HK-2 (cell line): ENCODE results near the gene CGNL1.
A peak's percentile ranks its signal among the peaks of the same experiment; 100 is the strongest.

ENCODE experiments used
- DNase-seq: peaks from one replicate; pipeline ENCODE4 v3.0.0-alpha.2; 2018; ENCODE audit not compliant: unreplicated experiment

Gene CGNL1

DNA sequence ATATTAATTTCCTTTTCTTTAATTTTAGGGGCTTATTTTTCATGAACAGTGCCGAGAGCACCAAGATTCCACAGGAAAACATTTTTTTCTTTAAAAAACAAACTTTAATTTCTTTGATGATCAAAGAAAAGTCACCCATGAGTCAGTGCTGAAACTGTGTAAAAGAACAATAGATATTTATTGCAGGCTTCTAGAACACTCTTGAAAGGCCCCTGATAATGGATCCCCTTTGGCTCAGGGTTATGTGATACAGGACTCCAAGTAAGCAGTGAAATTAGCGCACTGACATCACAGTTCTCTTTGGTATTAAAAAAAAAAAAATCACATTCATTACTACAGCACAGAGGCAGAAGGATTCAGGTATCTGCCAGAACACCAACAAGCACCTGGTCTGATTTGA lies 149.3 kb downstream of the CGNL1 start:
- DNase-seq, result no peak

DNA sequence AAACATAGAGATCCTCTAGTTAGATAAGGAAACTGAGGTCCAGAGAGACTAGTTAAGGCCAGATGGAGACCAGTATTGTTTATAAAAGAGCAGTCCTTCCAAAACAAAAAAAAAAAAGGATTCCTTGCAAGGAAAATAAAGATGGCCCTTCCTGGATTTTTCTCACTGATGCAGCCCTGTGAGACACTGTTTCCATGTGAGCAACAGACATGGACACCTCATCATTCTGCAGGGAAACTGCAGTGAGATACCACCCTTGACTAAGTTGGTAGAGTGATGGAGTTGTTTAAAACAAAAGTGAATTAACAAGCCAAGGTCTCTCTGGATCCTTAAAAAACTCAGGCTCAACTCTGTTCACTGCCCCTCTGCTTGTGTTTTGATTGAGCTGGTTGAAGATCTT lies 149.8 kb downstream of the CGNL1 start:
- no peak for DNase-seq

DNA sequence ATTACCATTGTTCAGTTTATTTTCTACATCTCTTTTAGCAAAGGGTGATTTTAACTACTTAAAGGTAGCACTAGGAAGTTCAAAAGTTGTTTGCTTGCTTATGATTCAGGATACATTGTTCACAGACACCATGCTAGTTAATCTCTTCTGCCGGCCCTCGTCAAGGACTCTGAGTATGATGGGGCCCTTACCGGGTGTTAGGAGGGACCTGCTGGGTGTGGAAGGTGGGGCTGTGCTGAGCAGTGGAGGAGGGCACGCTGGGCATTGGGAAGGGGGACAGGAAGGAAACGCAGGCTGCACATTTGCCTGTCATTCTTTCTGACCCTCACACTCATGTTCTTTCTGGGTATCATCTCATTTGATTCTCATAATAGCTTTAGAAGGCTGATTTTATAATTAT lies 150.3 kb downstream of the CGNL1 start:
- no peak for DNase-seq

DNA sequence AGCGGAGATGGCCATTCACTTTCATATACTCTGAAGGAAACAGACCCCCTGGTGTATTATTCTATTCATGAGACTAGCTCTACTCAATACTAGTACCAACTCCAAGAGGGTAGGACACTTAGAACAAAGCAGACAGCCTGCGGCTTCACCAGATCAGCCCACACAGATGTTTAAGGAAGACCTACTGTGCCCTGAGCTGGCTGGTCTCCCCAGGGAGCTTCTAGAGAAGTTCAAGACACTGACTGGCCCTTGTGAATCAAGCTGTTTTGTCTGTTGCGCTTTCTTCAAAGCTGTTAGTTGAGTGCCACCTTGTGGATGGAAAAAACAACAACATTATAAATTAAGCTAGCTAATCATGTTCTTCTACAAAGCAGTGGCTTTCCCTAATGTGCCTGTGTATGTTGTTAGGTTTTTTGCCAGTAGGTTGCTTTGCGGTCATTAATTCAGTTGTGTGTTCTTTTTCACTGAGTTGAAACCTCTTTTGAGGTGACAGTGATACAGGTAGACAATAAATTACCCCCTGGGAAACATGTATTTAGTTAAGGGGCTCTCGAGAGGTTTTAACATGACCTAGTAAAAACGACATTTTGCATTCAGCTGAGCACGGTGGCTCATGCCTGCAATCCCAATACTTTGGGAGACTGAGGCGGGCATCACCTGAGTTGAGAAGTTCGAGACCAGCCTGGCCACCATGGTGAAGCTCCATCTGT lies 151.2 kb downstream of the CGNL1 start:
- DNase-seq, result no peak

DNA sequence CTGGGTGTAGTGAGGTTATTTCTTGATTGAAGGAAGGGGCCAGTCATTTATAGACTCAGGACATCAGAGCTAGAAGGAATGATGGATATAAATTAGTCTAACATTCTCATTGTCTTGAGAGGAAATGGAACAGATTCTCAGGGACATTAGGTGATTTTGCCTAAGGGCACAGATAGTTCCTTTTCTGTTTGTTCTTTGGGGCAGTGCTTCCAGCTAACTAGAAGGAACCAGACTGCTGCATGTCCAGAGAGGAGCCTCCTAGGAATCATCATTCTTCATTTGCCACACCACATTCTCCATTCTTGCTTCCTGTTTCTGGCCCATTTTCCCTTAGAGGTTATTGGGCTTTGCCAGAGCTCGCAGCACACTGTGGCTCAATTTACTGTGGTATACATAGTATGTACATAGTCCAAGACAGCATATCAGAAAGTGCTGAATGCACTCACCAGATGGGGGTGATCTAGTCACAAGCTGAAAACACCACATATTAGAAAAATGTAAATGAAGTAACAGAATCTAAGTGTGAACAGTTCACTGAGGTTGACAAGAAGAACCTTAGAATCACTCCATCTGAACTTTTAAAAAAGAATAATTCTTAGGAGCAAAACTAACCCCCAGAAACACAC lies 152.7 kb downstream of the CGNL1 start:
- DNase-seq, result no peak

DNA sequence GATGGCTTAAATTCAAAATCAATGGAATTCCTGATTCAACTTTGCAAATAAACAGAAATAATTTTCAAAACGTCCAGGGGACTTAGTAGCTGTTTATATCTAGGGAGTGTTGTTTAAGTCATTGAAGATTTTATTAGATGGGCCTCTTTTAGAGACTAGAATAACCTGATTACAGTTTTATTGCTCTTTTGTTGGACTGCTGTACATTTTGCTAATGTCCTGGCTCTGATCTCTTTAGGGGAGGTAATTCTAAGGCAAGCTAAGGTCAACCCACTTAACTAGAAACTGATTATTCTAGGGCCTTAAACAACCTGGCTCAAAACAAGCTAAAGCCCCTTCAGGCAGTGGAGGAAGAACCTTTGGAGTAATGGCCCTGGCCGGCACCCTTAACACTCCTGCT lies 153.4 kb downstream of the CGNL1 start:
- no peak for DNase-seq

DNA sequence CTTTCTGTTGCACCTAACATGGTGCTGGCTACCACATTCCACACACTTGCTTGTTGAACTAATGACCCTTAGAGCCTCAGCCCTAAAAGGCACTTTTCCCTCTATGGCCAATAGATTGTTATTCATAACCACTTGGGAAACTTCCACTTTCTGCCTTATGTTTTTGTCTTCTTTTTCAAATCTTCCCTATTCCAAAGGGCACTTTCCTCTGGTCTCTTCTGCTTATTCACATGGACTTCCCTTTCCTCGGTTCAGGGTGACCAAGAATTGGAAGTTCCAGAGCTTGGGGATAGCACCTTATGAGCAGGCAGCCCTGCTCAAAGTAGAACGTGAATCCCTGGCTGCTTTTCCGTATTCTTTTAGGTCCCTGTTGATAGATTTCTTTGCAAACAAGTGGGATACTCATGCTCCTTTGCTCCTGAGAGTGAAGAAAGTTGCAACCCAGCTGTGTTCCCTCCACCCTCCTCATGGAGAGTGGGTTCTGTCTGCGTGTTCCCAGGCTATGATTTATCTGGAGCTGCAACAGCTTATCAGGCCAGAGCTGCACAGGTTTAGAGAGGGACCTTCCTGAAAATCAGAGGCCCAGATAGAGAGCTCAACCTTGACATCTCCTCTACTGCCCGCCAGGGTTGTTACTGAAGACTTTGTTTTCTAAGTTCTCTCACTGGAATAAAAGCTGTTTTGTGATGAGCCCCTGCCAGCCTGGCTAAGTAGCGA lies 156.6 kb downstream of the CGNL1 start:
- no peak for DNase-seq

DNA sequence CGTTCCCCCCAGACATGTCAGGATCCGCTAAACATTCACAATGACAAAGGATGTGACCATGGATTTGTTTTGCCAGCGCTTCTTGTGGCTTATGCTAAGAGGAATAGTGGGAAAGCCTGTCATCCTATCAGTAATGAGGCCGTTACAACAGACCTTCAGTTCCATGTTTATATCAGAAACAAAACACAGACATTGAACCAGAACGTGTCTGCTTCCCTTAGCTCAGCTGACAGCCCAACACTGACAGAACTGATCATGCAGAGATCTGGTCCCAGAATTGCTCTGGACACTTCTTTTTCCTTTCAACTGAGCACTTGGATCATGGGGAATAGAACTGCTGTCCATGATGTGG lies 157.1 kb downstream of the CGNL1 start:
- no peak for DNase-seq

DNA sequence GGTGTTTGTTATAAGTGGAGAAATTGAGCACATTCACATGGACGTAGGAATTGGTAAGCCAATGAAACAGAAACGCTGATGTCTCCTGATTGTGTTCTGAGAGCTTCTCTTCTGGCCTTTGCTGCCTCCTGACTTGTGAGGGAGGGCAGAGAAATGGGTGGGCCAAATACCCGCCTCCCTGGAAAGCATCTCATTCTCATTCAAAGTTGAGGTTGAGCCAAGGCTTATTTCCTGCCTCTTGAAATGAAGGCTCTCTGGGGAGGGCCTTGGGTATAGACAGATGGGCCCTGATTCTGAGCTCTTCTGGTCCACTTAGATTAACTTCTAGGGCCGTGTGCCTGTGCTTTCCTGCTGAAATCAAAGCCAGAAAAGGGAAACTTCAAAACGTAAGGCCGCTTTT lies 158.0 kb downstream of the CGNL1 start:
- no peak for DNase-seq

DNA sequence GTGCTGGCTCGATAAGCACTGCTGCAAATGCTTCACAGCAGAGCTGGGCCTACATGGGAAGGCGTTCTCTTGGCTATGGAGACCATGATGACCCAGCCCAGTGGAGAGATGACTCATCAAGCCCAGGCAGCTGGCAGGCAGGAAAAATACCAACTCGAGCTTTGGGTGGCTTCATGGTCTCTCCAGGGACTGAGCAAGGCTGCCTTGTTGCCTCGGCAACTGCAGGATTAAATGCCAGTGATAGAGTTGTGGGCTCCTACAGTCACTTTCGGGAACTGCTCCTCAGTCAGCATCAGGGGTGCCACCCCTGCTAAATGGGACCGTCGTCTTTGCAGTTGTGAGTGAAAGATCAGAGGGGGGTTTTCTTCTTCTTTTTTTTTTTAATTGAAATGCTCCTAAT lies 160.8 kb downstream of the CGNL1 start:
- DNase-seq, result peak; percentile 13

DNA sequence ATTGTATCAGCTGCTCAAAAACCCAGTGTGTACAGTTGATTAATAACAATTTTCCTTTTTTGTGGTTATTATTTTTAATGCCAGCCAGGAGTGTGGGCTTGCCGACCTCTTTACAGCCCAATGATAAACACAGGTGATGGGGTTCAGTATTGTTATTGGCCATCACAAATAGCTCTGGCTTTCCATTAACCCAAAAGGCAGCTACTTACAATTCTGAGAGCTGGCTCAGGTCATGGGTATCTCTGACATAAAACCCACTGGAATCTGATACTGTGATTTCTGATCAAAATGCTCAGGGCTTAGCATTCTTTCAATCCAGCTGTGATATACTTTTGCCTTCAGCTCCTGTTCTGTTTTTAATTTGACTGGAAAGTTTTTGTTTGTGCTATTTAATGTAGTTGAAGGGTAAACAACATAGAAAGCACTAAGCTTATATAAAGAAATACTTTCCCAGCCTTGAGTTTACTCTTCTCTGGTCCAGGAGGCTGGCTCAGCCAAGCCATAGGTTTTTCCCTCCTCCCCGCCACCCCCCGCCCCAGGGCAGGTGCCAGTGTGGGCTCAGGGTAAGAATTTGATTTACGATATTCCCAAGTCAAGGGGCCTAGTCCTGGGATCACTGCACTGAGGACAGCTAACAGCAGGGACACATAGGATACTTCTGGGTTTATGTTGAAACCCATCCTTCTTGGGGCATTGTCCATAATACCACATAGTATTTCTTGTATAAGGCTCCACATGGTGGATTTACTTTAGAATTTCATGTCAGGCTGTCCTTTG lies 161.4 kb downstream of the CGNL1 start:
- no peak for DNase-seq

DNA sequence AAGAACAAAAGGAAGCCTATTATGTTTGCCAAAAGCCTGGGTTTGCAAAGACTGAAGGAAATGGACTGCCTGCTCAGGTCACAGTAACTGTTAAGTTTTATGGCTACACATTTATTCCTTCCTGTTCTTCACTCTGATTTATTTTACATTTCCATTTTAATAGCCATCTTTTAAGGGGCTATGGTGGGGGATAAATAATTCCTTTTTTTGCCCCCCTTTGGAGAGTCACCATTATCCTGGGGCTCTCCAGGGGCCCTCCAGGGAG lies 161.9 kb downstream of the CGNL1 start:
- DNase-seq, result no peak

DNA sequence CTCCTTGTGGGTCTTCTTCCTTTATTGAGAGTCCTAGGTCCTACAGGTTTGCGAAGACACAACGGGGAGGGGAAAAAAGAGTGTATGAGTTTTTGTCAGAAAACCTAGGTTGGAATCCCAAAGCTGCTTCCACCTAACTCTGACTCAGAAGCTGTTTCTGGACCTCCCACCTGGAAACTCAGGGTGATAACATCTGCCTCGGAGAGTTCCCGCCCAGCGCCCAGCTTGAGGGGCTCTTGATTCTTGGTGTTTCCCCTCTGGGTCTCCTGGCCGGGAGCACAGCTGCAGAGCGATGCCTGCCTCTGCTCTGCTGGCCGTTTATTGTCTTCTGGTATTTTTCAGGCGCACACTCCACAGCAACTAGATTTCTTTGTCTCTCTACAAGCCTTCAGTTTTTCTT lies 162.5 kb downstream of the CGNL1 start:
- no peak for DNase-seq

DNA sequence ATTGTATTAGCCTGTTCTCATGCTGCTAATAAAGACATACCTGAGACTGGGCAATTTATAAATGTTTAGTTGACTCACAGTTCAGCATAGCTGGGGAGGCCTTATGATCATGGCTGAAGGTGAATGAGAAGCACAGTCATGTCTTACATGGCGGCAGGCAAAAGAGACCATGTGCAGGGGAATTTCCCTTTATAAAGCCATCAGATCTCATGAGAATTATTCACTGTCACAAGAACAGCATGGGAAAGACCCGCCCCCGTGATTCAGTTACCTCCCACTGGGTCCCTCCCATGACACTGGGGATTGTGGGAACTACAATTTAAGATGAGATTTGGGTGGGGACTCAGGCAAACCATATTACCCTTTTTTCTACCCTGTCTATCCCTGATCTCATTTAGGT lies 163.9 kb downstream of the CGNL1 start:
- no peak for DNase-seq

DNA sequence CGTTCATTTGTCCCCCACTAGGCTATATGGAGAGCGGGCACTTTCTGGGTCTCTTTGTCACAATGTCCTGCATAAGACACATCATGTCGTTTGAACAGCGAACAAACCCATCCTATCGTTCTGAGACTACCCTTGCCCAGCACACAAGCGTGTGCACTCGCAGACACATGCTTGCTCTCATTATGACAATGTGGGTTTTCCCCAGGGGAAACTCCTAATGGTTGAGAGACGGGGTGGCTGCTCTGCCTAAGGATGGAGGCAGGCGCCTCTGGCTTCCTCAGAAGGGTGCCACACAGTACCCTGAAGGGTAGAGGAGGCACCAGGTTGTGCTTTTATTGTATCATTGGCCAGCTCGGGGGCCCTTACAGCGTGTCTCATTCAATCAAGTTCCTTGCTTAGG lies 164.4 kb downstream of the CGNL1 start:
- no peak for DNase-seq

DNA sequence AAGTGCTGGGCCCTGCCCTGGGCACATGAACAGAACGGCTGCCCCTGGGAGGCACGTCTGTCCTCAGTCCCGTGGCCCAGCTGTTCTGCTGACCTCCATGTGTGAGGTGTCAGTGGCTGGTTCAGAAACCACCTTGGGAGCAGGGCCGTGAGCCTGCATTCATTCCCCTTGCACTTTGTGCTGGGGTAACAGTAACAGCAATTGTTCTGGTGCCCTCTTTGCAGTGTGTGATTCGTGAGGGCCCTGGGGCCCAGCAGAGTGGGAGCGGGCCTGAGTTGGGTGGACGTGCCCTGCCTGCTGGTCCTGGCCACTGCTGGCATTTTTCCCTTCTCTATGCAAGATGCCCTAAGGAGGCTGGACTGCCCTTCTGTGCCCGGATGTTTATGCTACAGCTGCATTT lies 165.0 kb downstream of the CGNL1 start:
- DNase-seq, result no peak

DNA sequence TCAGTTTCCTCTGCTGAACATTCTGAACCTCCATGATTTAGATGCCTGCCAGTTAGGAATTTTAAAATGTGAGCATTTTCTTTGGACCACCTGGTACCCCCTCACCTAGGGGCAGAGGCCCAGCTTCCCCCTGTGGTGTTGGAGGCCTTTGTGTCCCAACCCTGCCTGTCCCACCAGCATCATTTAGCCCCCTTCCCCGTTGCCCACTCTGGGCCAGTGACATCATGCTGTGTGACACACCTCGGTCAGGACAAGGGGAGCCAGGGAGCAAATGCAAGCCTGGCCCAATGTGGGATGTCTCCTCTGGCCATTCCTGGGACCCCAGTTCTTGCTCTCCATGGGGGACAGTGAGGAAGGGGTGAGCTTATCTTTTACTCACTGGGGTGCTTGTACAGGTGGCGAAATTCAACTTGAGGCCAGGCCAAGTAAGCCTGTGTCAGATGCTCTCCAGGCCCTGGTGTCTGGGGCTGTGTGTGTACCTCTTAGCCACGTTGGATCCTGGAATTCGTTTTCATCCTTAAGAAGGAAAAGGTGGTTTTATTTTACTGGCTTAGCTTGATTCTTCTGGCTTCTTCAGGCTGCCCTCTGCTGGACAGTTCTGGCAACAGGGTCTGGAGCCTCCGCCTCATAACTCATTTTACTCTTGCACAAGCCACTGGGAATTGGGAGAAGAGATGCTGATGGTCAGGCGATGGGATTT lies 165.7 kb downstream of the CGNL1 start:
- DNase-seq, result peak; percentile 30

DNA sequence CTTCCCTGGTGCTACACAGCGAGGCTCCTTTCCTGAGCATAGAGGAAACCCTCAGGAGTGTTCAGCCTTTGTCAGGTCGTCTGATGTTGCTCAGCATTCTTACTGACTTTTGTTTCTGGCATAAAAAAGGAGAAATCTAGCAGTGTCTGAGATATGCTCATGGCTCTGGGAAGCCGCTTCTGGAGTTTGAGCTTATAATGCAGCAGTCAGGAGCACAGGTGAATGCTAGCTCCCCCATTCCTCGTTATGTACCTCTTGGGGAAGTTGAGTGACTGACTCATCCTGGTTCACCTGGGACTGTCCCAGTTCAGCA lies 166.2 kb downstream of the CGNL1 start:
- no peak for DNase-seq

DNA sequence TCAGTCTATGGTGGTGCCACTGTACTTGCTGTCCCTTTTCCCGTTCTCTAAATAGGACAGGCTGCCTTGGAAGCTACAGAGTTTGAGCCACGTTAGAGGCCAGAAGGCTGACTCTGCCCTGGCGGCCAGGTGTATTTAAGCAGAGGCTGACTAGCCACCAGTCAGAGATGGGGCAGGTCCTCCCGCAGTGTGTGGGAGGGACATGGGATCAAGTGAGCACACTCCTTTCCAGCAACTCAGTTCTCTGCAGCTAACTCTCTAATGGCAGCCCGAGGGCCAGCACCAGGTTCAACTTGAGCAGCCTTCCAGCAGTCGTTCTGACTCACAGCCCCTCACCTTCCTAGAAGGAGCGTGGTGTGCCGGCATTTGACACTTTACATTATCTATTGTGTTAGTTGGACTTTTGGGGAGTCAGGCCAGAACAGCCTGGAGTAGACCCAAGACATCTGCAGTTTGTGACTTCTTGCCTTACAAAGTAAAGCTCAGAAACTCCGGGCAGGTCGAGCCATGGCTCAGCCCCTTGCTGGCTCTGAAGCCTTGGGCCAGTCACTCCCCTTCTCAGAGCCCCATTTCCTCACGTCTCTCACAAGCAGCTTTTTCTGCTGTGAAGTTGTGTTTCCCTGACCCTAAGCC lies 168.7 kb downstream of the CGNL1 start:
- no peak for DNase-seq

DNA sequence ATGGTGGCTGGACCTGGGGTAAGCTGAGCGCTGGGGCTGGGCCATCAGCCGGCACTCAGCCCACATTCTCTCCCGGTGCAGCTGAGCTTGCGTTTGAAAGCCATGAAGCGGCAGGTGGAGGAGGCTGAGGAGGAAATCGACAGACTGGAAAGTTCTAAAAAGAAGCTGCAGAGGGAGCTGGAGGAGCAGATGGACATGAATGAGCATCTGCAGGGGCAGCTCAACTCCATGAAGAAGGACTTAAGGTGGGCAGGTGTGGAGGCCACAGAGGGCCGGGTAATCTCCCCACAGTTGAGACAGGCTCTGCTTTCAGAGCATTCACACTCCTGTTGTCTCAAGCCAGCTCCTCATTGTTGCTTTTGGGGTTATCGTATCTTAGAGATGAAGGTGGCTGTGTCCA lies 169.7 kb downstream of the CGNL1 start:
- no peak for DNase-seq

DNA sequence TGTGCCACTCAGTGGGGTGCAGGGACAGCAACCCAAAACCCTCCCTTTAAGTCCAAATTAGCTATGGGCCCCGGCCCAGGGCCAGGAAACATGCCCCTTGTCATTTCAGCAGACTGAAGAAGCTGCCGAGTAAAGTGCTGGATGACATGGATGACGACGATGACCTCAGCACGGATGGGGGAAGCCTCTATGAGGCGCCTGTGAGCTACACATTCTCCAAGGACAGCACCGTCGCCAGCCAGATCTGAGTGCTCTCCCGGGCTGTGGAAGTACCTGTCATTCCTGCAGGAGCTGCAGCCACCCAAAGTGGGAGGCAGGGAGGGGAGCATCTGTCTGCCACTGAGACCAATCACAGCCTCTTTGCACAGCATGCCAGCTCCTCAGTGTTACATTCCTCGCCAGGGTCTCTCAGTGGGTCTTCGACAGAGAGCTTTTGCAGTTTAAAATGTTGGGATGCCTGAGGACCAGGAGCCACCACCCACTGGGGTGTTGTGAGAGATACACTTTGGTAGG lies 171.0 kb downstream of the CGNL1 start:
- no peak for DNase-seq

DNA sequence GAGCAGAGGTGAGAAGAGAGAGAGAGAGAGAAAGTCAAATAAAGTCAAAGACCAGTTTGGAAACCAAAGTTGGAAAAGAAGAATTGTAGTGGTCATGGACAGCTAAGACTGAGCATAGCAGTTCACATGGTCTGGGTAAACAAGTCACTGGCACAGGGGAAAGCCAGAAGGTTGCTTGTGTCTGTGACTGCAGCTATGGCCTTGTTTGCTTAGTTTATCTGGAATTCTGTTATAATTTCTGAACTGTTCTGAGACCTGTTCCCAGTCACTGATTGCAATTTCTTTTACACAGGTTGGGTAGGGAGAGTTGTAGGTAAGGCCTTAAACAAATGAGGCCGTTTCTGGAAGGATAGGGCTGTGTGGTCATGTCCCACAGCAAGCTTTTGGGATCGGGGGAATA lies 172.0 kb downstream of the CGNL1 start:
- no peak for DNase-seq
